H9 (cell line): Measurements from ENCODE around the gene GCK. TPM values are rescaled to one million over a fixed set of nuclear protein-coding genes. Genes with fewer than 3 reads are reported as not detected.

Experiments
- DNase-seq: peaks from one replicate; pipeline ENCODE4 v3.0.0-alpha.2; 2017
- H2AFZ ChIP-seq: one replicate; pipeline ENCODE4 v1.6.1; 2013; ENCODE audit warnings: mild to moderate bottlenecking, low read length, control low read depth, moderate library complexity
- H2AK5ac ChIP-seq: 2 replicates; pipeline ENCODE4 v1.6.1; 2013; ENCODE audit warnings: low read length, control low read depth, mixed read lengths; ENCODE audit not compliant: insufficient read length
- H2BK120ac ChIP-seq: one replicate; pipeline ENCODE4 v1.6.1; 2013; ENCODE audit warnings: low read depth, mild to moderate bottlenecking, low read length, control low read depth, inconsistent platforms; ENCODE audit not compliant: poor library complexity, severe bottlenecking
- H2BK12ac ChIP-seq: 2 replicates; pipeline ENCODE4 v1.6.1; 2013; ENCODE audit warnings: low read length, control low read depth, mixed read lengths, low read depth; ENCODE audit not compliant: insufficient read length
- H2BK15ac ChIP-seq: 2 replicates; pipeline ENCODE4 v1.6.1; 2013; ENCODE audit warnings: low read depth, low read length, control low read depth
- H2BK20ac ChIP-seq: one replicate; pipeline ENCODE4 v1.6.1; 2013; ENCODE audit warnings: low read depth, mild to moderate bottlenecking, low read length, control low read depth, inconsistent platforms; ENCODE audit not compliant: poor library complexity, severe bottlenecking
- H2BK5ac ChIP-seq: 2 replicates; pipeline ENCODE4 v1.6.1; 2013; ENCODE audit warnings: low read length, control low read depth, mixed read lengths; ENCODE audit not compliant: insufficient read length
- H3K14ac ChIP-seq: 2 replicates; pipeline ENCODE4 v1.6.1; 2013; ENCODE audit warnings: low read length, control low read depth; ENCODE audit not compliant: insufficient read depth
- H3K18ac ChIP-seq: 2 replicates; pipeline ENCODE4 v1.6.1; 2013; ENCODE audit warnings: low read depth, mild to moderate bottlenecking, mixed read lengths, low read length, control low read depth; ENCODE audit not compliant: insufficient read length
- H3K23ac ChIP-seq: 2 replicates; pipeline ENCODE4 v1.6.1; 2013; ENCODE audit warnings: low read length, control low read depth, mixed read lengths, low read depth; ENCODE audit not compliant: insufficient read length
- H3K23me2 ChIP-seq: 2 replicates; pipeline ENCODE4 v1.6.1; 2013; ENCODE audit warnings: low read depth, mild to moderate bottlenecking, mixed read lengths, low read length, control low read depth; ENCODE audit not compliant: insufficient read length, poor library complexity, severe bottlenecking
- H3K27ac ChIP-seq: 2 replicates; pipeline ENCODE4 v1.5.1; 2013; ENCODE audit warnings: low read length, control low read depth, mixed read lengths, low read depth; ENCODE audit not compliant: insufficient read length
- H3K27me3 ChIP-seq: 2 replicates; pipeline ENCODE4 v1.6.1; 2013; ENCODE audit warnings: low read length, control low read depth, inconsistent platforms; ENCODE audit not compliant: insufficient read depth
- H3K4ac ChIP-seq: 2 replicates; pipeline ENCODE4 v1.6.1; 2013; ENCODE audit warnings: low read depth, mild to moderate bottlenecking, control low read depth, inconsistent platforms, low read length, moderate library complexity
- H3K4me1 ChIP-seq: 2 replicates; pipeline ENCODE4 v1.6.1; 2013; ENCODE audit warnings: low read length, control low read depth, inconsistent platforms; ENCODE audit not compliant: insufficient read depth
- H3K4me2 ChIP-seq: 2 replicates; pipeline ENCODE4 v1.6.1; 2013; ENCODE audit warnings: low read length, control low read depth, mixed read lengths; ENCODE audit not compliant: insufficient read length, insufficient read depth
- H3K56ac ChIP-seq: 2 replicates; pipeline ENCODE4 v1.6.1; 2013; ENCODE audit warnings: low read depth, mild to moderate bottlenecking, mixed read lengths, low read length, control low read depth; ENCODE audit not compliant: insufficient read length
- H3K79me1 ChIP-seq: 2 replicates; pipeline ENCODE4 v1.6.1; 2013; ENCODE audit warnings: low read depth, mild to moderate bottlenecking, moderate library complexity, low read length, control low read depth, inconsistent platforms; ENCODE audit not compliant: insufficient read depth, poor library complexity, severe bottlenecking
- H3K79me2 ChIP-seq: 2 replicates; pipeline ENCODE4 v1.6.1; 2013; ENCODE audit warnings: low read length, control low read depth, inconsistent platforms; ENCODE audit not compliant: insufficient read depth
- H3K9ac ChIP-seq: 2 replicates; pipeline ENCODE4 v1.6.1; 2013; ENCODE audit warnings: low read length, control low read depth, mixed read lengths; ENCODE audit not compliant: insufficient read length; ENCODE audit errors: extremely low read depth
- H3K9me3 ChIP-seq: one replicate; pipeline ENCODE4 v1.6.1; 2013; ENCODE audit warnings: low read depth, low read length, inconsistent platforms; ENCODE audit not compliant: control insufficient read depth
- H3T11ph ChIP-seq: one replicate; pipeline ENCODE4 v1.6.1; 2013; ENCODE audit warnings: mild to moderate bottlenecking, low read length, control low read depth, inconsistent platforms
- H4K20me1 ChIP-seq: one replicate; pipeline ENCODE4 v1.6.1; 2013; ENCODE audit not compliant: control insufficient read depth, insufficient read length, insufficient read depth
- H4K5ac ChIP-seq: 2 replicates; pipeline ENCODE4 v1.6.1; 2013; ENCODE audit warnings: low read depth, mild to moderate bottlenecking, mixed read lengths, low read length, control low read depth; ENCODE audit not compliant: insufficient read length
- H4K8ac ChIP-seq: replicated peaks from 2 replicates; pipeline ENCODE4 v1.6.1; 2013; ENCODE audit warnings: low read length, control low read depth, mixed read lengths, low read depth; ENCODE audit not compliant: insufficient read length
- H4K91ac ChIP-seq: 2 replicates; pipeline ENCODE4 v1.6.1; 2013; ENCODE audit warnings: low read depth, mild to moderate bottlenecking, moderate library complexity, mixed read lengths, low read length, control low read depth; ENCODE audit not compliant: insufficient read length
- H3K27ac Mint-ChIP-seq, 3 experiments: 2 replicates in 2 of 3; 3 replicates in 1 of 3; pipeline ENCODE4 v1.8.0; 2020 to 2021; ENCODE audit warnings: mixed read lengths in 3 of 3, mild to moderate bottlenecking in 1 of 3, moderate library complexity in 1 of 3
- H3K27me3 Mint-ChIP-seq: 2 replicates; pipeline ENCODE4 v1.8.0; 2021; ENCODE audit warnings: low read depth, mild to moderate bottlenecking, moderate library complexity, mixed read lengths
- H3K36me3 Mint-ChIP-seq, 3 experiments: 2 replicates in 2 of 3; 3 replicates in 1 of 3; pipeline ENCODE4 v1.8.0; 2020 to 2021; ENCODE audit warnings: low read depth in 3 of 3, mixed read lengths in 3 of 3; ENCODE audit not compliant: insufficient read depth in 1 of 3
- H3K4me1 Mint-ChIP-seq, 2 experiments: 2 replicates each; pipeline ENCODE4 v1.8.0; 2020; ENCODE audit warnings: mixed read lengths in 2 of 2
- H3K4me3 Mint-ChIP-seq, 2 experiments: 2 replicates in 1 of 2; 3 replicates in 1 of 2; pipeline ENCODE4 v1.8.0; 2020 to 2021; ENCODE audit warnings: mild to moderate bottlenecking in 2 of 2, mixed read lengths in 2 of 2, moderate library complexity in 1 of 2
- H3K9me3 Mint-ChIP-seq, 2 experiments: 2 replicates in 1 of 2; 3 replicates in 1 of 2; pipeline ENCODE4 v1.8.0; 2020; ENCODE audit warnings: mild to moderate bottlenecking in 2 of 2, mixed read lengths in 2 of 2, moderate library complexity in 1 of 2
- WGBS: extraction: QIAGEN DNeasy Blood & Tissue Kit; methylation state at CpG from one replicate; pipeline ENCODE4 v1.1.7; 2013; ENCODE audit warnings: missing lambda C conversion rate, low lambda C conversion rate, mixed read lengths; ENCODE audit not compliant: insufficient read length; ENCODE audit errors: extremely low coverage; 5-methylcytosine and 5-hydroxymethylcytosine counted together
- total RNA-seq: library from RNA; stranded (reverse); gene quantifications from 2 replicates; pipeline ENCODE4 v1.2.1, GENCODE V29; 2021
- TF ChIP-seq, protein P1 (sequence below): fragments of 200-600 bp; sonication (generic); conservative IDR thresholded peaks from 3 replicates; pipeline ENCODE4 v1.8.0; 2021; ENCODE audit warnings: antibody characterized with exemption, mild to moderate bottlenecking

The GCK gene
- total RNA-seq, 1 experiment from 2014 or later, result 0.98 TPM

DNA sequence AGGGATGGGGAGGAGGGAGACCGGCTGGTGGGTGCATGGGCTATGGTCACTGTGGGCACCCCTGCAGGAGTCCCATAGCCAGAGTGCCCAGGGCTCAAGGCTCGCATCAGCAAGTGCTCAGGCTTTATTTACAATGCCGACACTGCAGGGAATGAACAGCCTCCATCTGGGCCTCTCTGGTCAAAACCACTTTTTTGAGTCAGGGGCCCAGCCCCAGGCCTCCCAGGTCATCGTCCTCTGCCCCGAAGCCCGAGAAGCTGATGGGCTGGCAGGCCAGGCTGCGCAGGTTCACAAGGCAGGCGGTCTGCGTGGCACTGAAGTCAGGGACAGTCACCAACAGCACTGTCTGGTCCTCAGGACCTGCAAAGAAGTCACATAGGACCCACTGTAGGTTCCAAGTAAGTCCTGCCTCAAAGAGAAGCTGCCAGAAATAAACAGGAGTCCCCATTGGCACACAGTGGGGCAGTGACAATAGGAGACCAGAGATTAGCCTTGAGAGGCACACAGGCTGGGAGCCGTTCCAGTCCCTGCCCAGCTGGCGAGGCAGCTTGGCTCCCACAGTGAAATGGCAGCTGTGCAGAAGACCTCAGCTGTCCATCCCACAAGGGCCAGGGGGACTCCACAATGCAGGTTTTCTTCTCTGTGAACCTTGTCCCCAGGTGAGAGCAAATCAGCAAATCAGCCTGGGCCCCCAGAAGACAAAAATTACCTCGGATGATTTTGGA lies 74.5 kb downstream of the GCK start:
- H3K4me1 ChIP-seq, result no peaks in the 10 kb centered on the region
- H3K27ac Mint-ChIP-seq, result no peak overlapping the region; a peak in 1 of 7 replicates
- no peak overlapping the region for H3K23ac ChIP-seq
- no peak overlapping the region for H3K9ac ChIP-seq
- no peaks in the 10 kb centered on the region for H3K27me3 ChIP-seq
- H2BK5ac ChIP-seq, result no peak overlapping the region
- H3K4ac ChIP-seq, result no peak overlapping the region
- no peaks in the 10 kb centered on the region for H3K79me1 ChIP-seq
- no peak overlapping the region for H4K91ac ChIP-seq
- WGBS, result no CpG with 5 or more reads among the region's 12 CpGs
- no peak overlapping the region for H3K4me2 ChIP-seq
- no peak overlapping the region for H3K4me3 Mint-ChIP-seq
- H3K56ac ChIP-seq, result no peak overlapping the region
- H3K9me3 ChIP-seq, result no peaks in the 10 kb centered on the region
- no peaks in the 10 kb centered on the region; the same call in 1 of the 2 replicates for H3K27me3 Mint-ChIP-seq
- TF ChIP-seq, protein P1, sequence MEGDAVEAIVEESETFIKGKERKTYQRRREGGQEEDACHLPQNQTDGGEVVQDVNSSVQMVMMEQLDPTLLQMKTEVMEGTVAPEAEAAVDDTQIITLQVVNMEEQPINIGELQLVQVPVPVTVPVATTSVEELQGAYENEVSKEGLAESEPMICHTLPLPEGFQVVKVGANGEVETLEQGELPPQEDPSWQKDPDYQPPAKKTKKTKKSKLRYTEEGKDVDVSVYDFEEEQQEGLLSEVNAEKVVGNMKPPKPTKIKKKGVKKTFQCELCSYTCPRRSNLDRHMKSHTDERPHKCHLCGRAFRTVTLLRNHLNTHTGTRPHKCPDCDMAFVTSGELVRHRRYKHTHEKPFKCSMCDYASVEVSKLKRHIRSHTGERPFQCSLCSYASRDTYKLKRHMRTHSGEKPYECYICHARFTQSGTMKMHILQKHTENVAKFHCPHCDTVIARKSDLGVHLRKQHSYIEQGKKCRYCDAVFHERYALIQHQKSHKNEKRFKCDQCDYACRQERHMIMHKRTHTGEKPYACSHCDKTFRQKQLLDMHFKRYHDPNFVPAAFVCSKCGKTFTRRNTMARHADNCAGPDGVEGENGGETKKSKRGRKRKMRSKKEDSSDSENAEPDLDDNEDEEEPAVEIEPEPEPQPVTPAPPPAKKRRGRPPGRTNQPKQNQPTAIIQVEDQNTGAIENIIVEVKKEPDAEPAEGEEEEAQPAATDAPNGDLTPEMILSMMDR, result no peak
- H3K4me1 Mint-ChIP-seq, result 0 out of 4 replicates have a peak, but pooled peaks cover 0 to 4% of the 10 kb centered on the region in 2 experiments
- H3K36me3 Mint-ChIP-seq, result peaks cover 34 to 77% (median 71%) of the 10 kb centered on the region in 3 experiments
- no peak overlapping the region for H3T11ph ChIP-seq
- no peak overlapping the region for H3K27ac ChIP-seq
- no peaks in the 10 kb centered on the region for H3K79me2 ChIP-seq
- H4K5ac ChIP-seq, result no peak overlapping the region
- no peak overlapping the region for H2AFZ ChIP-seq
- no peaks in the 10 kb centered on the region for H4K20me1 ChIP-seq
- H3K9me3 Mint-ChIP-seq, result no peaks in the 10 kb centered on the region
- no peak overlapping the region for H2AK5ac ChIP-seq
- DNase-seq, result no peak
- no peak overlapping the region for H2BK120ac ChIP-seq
- H3K18ac ChIP-seq, result no peak overlapping the region
- no peak overlapping the region for H2BK15ac ChIP-seq
- no peaks in the 10 kb centered on the region for H3K23me2 ChIP-seq
- H3K14ac ChIP-seq, result no peak overlapping the region
- H2BK20ac ChIP-seq, result no peak overlapping the region
- H4K8ac ChIP-seq, result no peak overlapping the region
- no peak overlapping the region for H2BK12ac ChIP-seq
